Erythroblast (primary cell): ENCODE measurements around the gene UBE2H.

ENCODE experiments used
- GATA1 ChIP-seq: IDR thresholded peaks from 2 replicates; pipeline ENCODE4 v1.6.1; 2011; ENCODE audit warnings: low read depth, mild to moderate bottlenecking, control low read depth, low read length, moderate library complexity
- POLR2A ChIP-seq: IDR thresholded peaks from 2 replicates; pipeline ENCODE4 v1.6.1; 2011; ENCODE audit warnings: mild to moderate bottlenecking, low read length

DNA sequence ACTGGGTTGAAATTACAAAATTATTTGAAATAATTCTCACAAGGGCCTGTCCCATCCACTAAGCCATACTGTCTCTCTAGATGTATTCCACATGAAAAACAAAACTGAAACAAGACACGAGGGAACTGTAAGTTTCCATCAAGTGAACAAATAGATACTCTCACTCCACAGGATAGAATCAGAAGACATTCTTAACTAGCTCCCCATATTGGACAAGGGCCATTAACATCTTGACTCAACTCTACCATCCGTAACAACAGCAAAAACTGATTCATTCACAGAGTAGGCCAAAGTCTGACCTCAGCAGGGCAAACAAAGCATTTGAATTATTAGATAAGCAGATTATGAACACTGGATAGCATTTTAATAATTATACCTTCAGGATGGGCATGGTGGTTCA is 29.1 kb downstream of the UBE2H start:
- no peak for TF ChIP-seq POLR2A
- no peak for TF ChIP-seq GATA1
